IMR-90 (cell line): ENCODE results near the gene LNP1. TPM values are rescaled to one million over a fixed set of nuclear protein-coding genes. Genes with fewer than 3 reads are reported as not detected.

ENCODE experiments used
- ATAC-seq: fragments of 200-7000 bp; cut with Tn5 transposase; 2 replicates; pipeline ENCODE4 v1.9.1; 2020; ENCODE audit warnings: low read depth, mild to moderate bottlenecking, moderate library complexity
- BruUV-seq: library from RNA; stranded (reverse); fragments of 400-500 nt; replicated peaks from 2 replicates; lab custom pipeline; 2021; lab: Mats Ljungman, UMichigan
- CTCF ChIA-PET: fragments of 300-600 bp; formaldehyde crosslinking; extraction: SDS; loops from one replicate; lab custom pipeline; 2021; ENCODE audit warnings: antibody characterized with exemption; lab: Yijun Ruan, JAX
- POLR2A ChIA-PET: fragments of 300-600 bp; sonication (Branson Sonifier 250); formaldehyde crosslinking; loops from one replicate; lab custom pipeline; 2022; ENCODE audit warnings: antibody characterized with exemption; ENCODE audit not compliant: unreplicated experiment; lab: Charles Lee
- DNase-seq: peaks from one replicate; pipeline ENCODE4 v3.0.0; 2013
- H2AFZ ChIP-seq: replicated peaks from 2 replicates; pipeline ENCODE3; 2013; ENCODE audit warnings: low read length, mild to moderate bottlenecking; ENCODE audit not compliant: poor library complexity
- H2AK5ac ChIP-seq: 2 replicates; pipeline ENCODE4 v1.6.1; 2013; ENCODE audit warnings: low read depth, low read length, inconsistent platforms
- H2AK9ac ChIP-seq: replicated peaks from 2 replicates; pipeline ENCODE3; 2013; ENCODE audit warnings: mild to moderate bottlenecking, low read depth, low read length, moderate library complexity; ENCODE audit not compliant: poor library complexity
- H2BK120ac ChIP-seq: 2 replicates; pipeline ENCODE4 v1.6.1; 2013; ENCODE audit warnings: low read depth, low read length, inconsistent platforms
- H2BK15ac ChIP-seq: 3 replicates; pipeline ENCODE4 v1.6.1; 2013; ENCODE audit warnings: low read depth, low read length, inconsistent platforms
- H2BK20ac ChIP-seq: 2 replicates; pipeline ENCODE4 v1.6.1; 2013; ENCODE audit warnings: low read depth, mild to moderate bottlenecking, inconsistent platforms, low read length, moderate library complexity
- H2BK5ac ChIP-seq: 2 replicates; pipeline ENCODE4 v1.6.1; 2013; ENCODE audit warnings: mild to moderate bottlenecking, low read depth, low read length, inconsistent platforms; ENCODE audit not compliant: poor library complexity, severe bottlenecking
- H3K14ac ChIP-seq: replicated peaks from 2 replicates; pipeline ENCODE4 v1.6.1; 2013; ENCODE audit warnings: low read depth, low read length, inconsistent platforms
- H3K18ac ChIP-seq: 2 replicates; pipeline ENCODE4 v1.6.1; 2013; ENCODE audit warnings: low read depth, low read length, control low read depth
- H3K23ac ChIP-seq: 2 replicates; pipeline ENCODE4 v1.6.1; 2013; ENCODE audit warnings: low read depth, low read length, inconsistent platforms
- H3K27ac ChIP-seq: 2 replicates; pipeline ENCODE4 v1.5.1; 2013; ENCODE audit warnings: mild to moderate bottlenecking, control low read depth, low read length; ENCODE audit not compliant: insufficient read depth
- H3K27me3 ChIP-seq: 2 replicates; pipeline ENCODE4 v1.6.1; 2013; ENCODE audit warnings: low read length; ENCODE audit not compliant: control insufficient read depth, insufficient read depth
- H3K36me3 ChIP-seq: 2 replicates; pipeline ENCODE4 v1.6.1; 2013; ENCODE audit warnings: low read length, mixed read lengths; ENCODE audit not compliant: control insufficient read depth, insufficient read depth
- H3K4ac ChIP-seq: 2 replicates; pipeline ENCODE4 v1.6.1; 2013; ENCODE audit warnings: low read depth, low read length, inconsistent platforms
- H3K4me1 ChIP-seq: 2 replicates; pipeline ENCODE4 v1.6.1; 2013; ENCODE audit warnings: low read length, mixed read lengths; ENCODE audit not compliant: control insufficient read depth, insufficient read depth
- H3K4me2 ChIP-seq: 2 replicates; pipeline ENCODE4 v1.6.1; 2013; ENCODE audit warnings: low read depth, mild to moderate bottlenecking, control low read depth, low read length, moderate library complexity
- H3K4me3 ChIP-seq: 2 replicates; pipeline ENCODE4 v1.5.1; 2013; ENCODE audit warnings: low read depth, mild to moderate bottlenecking, control low read depth, low read length, moderate library complexity; ENCODE audit not compliant: insufficient read depth
- H3K56ac ChIP-seq: 2 replicates; pipeline ENCODE4 v1.6.1; 2013; ENCODE audit warnings: low read length, inconsistent platforms; ENCODE audit not compliant: insufficient read depth; ENCODE audit errors: extremely low read depth
- H3K79me1 ChIP-seq, 2 experiments: 2 replicates each; pipeline ENCODE4 v1.6.1; 2013; ENCODE audit warnings: low read length in 2 of 2, inconsistent platforms in 1 of 2, low read depth in 1 of 2
- H3K9ac ChIP-seq: 2 replicates; pipeline ENCODE4 v1.6.1; 2013; ENCODE audit warnings: low read depth, low read length, control low read depth
- H3K9me1 ChIP-seq: 2 replicates; pipeline ENCODE4 v1.6.1; 2013; ENCODE audit warnings: low read length, inconsistent platforms; ENCODE audit not compliant: insufficient read depth
- H3K9me3 ChIP-seq: 2 replicates; pipeline ENCODE4 v1.6.1; 2013; ENCODE audit warnings: low read length; ENCODE audit not compliant: control insufficient read depth, insufficient read depth
- H4K20me1 ChIP-seq: 2 replicates; pipeline ENCODE4 v1.6.1; 2013; ENCODE audit warnings: low read length, inconsistent platforms; ENCODE audit not compliant: insufficient read depth
- H4K5ac ChIP-seq: 2 replicates; pipeline ENCODE4 v1.6.1; 2013; ENCODE audit warnings: mild to moderate bottlenecking, low read depth, low read length, control low read depth
- H4K8ac ChIP-seq, 2 experiments: 2 replicates each; pipeline ENCODE4 v1.6.1; 2013; ENCODE audit warnings: low read depth in 2 of 2, low read length in 2 of 2, control low read depth in 1 of 2, inconsistent platforms in 1 of 2
- H4K91ac ChIP-seq: 2 replicates; pipeline ENCODE4 v1.6.1; 2013; ENCODE audit warnings: low read depth, low read length, inconsistent platforms; ENCODE audit not compliant: insufficient read depth
- CEBPB ChIP-seq: IDR thresholded peaks from 2 replicates; pipeline ENCODE4 v1.6.1; 2012; ENCODE audit warnings: low read depth, low read length, improper control_type of control experiment
- CHD1 ChIP-seq: IDR thresholded peaks from 2 replicates; pipeline ENCODE4 v1.6.1; 2012; ENCODE audit warnings: low read depth, low read length, improper control_type of control experiment
- FOS ChIP-seq: fragments of 150-350 bp; IDR thresholded peaks from 2 replicates; pipeline ENCODE4 v1.6.1; 2016; ENCODE audit warnings: low read depth, low read length
- MAFK ChIP-seq: IDR thresholded peaks from 2 replicates; pipeline ENCODE4 v1.6.1; 2012; ENCODE audit warnings: low read depth, low read length, improper control_type of control experiment
- MXI1 ChIP-seq: IDR thresholded peaks from 2 replicates; pipeline ENCODE4 v1.6.1; 2012; ENCODE audit warnings: low read depth, mild to moderate bottlenecking, low read length, moderate library complexity, borderline replicate concordance
- POLR2A ChIP-seq: IDR thresholded peaks from 2 replicates; pipeline ENCODE4 v1.6.1; 2012; ENCODE audit warnings: mild to moderate bottlenecking, low read depth, low read length
- RAD21 ChIP-seq: IDR thresholded peaks from 2 replicates; pipeline ENCODE4 v1.6.1; 2012; ENCODE audit warnings: low read length, improper control_type of control experiment
- RCOR1 ChIP-seq: IDR thresholded peaks from 2 replicates; pipeline ENCODE4 v1.6.1; 2012; ENCODE audit warnings: mild to moderate bottlenecking, low read length, improper control_type of control experiment; ENCODE audit not compliant: insufficient replicate concordance
- SMC3 ChIP-seq: fragments of 150-350 bp; IDR thresholded peaks from 2 replicates; pipeline ENCODE4 v1.6.1; 2016; ENCODE audit warnings: low read depth, mild to moderate bottlenecking, antibody characterized with exemption, low read length, moderate library complexity
- WGBS, 2 experiments: methylation state at CpG; one replicate each; pipeline versions ENCODE4 v1.1.5 to v1.1.7; 2013; ENCODE audit warnings: missing lambda C conversion rate in 2 of 2; ENCODE audit not compliant: insufficient read length in 1 of 2; ENCODE audit errors: extremely low coverage in 2 of 2; 5-methylcytosine and 5-hydroxymethylcytosine counted together
- dilution Hi-C: fragments of 300-500 bp; cut with HindIII; formaldehyde crosslinking; loops from one replicate; pipeline ENCODE4 v1.14.3; 2018; ENCODE audit warnings: low sequenced_read_pairs; ENCODE audit not compliant: unreplicated experiment
- in situ Hi-C: fragments of 300-500 bp; cut with MboI; formaldehyde crosslinking; loops from 3 replicates; pipeline ENCODE4 v1.14.3; 2019; ENCODE audit warnings: low sequenced_read_pairs, inconsistent platforms, mixed read lengths
- intact Hi-C: fragments of 100-400 bp; cut with micrococcal nuclease; formaldehyde crosslinking; loops from 2 replicates; pipeline ENCODE4 v1.10.0; 2022
- polyA plus RNA-seq, 3 experiments: library from polyadenylated mRNA; depleted of rRNA; stranded (reverse); fragments of >200 nt; gene quantifications; 2 replicates each; pipeline ENCODE4 v1.2.3, GENCODE V29; 2012; ENCODE audit warnings: low replicate concordance in 1 of 3
- total RNA-seq: library from RNA; depleted of rRNA; stranded (reverse); fragments of >200 nt; gene quantifications from 2 replicates; pipeline ENCODE4 v1.2.3, GENCODE V29; 2012
- TF ChIP-seq, protein P1 (sequence below): fragments of 150-350 bp; IDR thresholded peaks from 2 replicates; pipeline ENCODE4 v1.6.1; 2016; ENCODE audit warnings: low read depth, mild to moderate bottlenecking, low read length, moderate library complexity, borderline replicate concordance
- TF ChIP-seq, protein P2 (sequence below): conservative IDR thresholded peaks from 2 replicates; pipeline ENCODE4 v1.5.1; 2012; ENCODE audit warnings: mild to moderate bottlenecking, low read depth, low read length, improper control_type of control experiment

The LNP1 gene
- total and polyA plus RNA-seq, 2 of the 4 experiments (the other 2 are of a cell fraction), result 2.2 to 2.4 TPM

DNA sequence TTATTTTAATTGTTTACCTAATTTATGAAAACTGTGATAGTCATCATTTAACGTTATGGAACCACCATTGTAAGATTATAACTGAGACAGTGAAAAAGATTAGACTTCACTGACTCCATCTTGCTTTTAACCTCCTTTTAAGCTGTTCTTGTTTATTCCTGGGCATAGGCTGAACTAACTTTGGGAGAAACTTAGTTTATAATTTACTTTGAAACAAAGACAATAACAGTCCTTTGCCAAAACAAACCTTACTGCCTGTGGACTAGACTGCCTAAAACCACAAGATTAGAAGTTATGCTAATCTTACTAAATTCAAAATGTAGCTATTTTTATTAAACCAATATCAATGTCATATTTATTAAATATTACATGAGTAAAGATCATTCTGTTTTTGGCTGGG, 46.7 kb downstream of the LNP1 start:
- dilution Hi-C loops (no loop called here), in situ Hi-C loops (no loop called here), intact Hi-C loops (no loop called here)
- Histone ChIP-seq H3K9ac (no peak overlapping the region), H4K8ac (no peak overlapping the region), H4K91ac (no peak overlapping the region), H3K9me1 (no peaks in the 10 kb centered on the region), H2BK15ac (no peak overlapping the region), H4K5ac (no peak overlapping the region), H3K36me3 (no peaks in the 10 kb centered on the region), H2AK9ac (no peak overlapping the region), H3K14ac (no peak overlapping the region), H3K9me3 (no peaks in the 10 kb centered on the region), H3K79me1 (no peaks in the 10 kb centered on the region), H3K4me1 (no peaks in the 10 kb centered on the region), H2AFZ (no peak overlapping the region), H3K27ac (no peak overlapping the region), H3K18ac (no peak overlapping the region), H3K4me2 (no peak overlapping the region), H3K4ac (no peak overlapping the region), H2BK20ac (no peak overlapping the region), H2AK5ac (no peak overlapping the region), H3K27me3 (no peaks in the 10 kb centered on the region), H3K56ac (no peak overlapping the region), H4K20me1 (no peaks in the 10 kb centered on the region), H2BK120ac (no peak overlapping the region), H3K4me3 (no peak overlapping the region), H3K23ac (no peak overlapping the region), H2BK5ac (no peak overlapping the region)
- POLR2A ChIA-PET, result no interaction called here
- TF ChIP-seq, protein P1, sequence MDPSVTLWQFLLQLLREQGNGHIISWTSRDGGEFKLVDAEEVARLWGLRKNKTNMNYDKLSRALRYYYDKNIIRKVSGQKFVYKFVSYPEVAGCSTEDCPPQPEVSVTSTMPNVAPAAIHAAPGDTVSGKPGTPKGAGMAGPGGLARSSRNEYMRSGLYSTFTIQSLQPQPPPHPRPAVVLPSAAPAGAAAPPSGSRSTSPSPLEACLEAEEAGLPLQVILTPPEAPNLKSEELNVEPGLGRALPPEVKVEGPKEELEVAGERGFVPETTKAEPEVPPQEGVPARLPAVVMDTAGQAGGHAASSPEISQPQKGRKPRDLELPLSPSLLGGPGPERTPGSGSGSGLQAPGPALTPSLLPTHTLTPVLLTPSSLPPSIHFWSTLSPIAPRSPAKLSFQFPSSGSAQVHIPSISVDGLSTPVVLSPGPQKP, result no peak
- no peak for TF ChIP-seq POLR2A
- TF ChIP-seq FOS, result no peak
- no peak for TF ChIP-seq MXI1
- no peak for TF ChIP-seq CEBPB
- TF ChIP-seq CHD1, result no peak
- no peak for TF ChIP-seq RAD21
- TF ChIP-seq, protein P2, sequence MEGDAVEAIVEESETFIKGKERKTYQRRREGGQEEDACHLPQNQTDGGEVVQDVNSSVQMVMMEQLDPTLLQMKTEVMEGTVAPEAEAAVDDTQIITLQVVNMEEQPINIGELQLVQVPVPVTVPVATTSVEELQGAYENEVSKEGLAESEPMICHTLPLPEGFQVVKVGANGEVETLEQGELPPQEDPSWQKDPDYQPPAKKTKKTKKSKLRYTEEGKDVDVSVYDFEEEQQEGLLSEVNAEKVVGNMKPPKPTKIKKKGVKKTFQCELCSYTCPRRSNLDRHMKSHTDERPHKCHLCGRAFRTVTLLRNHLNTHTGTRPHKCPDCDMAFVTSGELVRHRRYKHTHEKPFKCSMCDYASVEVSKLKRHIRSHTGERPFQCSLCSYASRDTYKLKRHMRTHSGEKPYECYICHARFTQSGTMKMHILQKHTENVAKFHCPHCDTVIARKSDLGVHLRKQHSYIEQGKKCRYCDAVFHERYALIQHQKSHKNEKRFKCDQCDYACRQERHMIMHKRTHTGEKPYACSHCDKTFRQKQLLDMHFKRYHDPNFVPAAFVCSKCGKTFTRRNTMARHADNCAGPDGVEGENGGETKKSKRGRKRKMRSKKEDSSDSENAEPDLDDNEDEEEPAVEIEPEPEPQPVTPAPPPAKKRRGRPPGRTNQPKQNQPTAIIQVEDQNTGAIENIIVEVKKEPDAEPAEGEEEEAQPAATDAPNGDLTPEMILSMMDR, result no peak
- no peak for TF ChIP-seq MAFK
- TF ChIP-seq SMC3, result no peak
- TF ChIP-seq RCOR1, result no peak
- no CpG with 5 or more reads among the region's 1 CpG for WGBS, 2 experiments
- CTCF ChIA-PET, result no interaction called here
- no peak for ATAC-seq
- no peak for DNase-seq
- BruUV-seq, result no TSS peak
